ENCODE data around the gene UMAD1.

GRCh38 chr7:7653593-7654187 lies 13.1 kb downstream of the UMAD1 start:
- TF ChIP-seq POLR2A (IDR thresholded peaks at IDR 0.05; ENCODE audit: low read length) (no peak), GATA1 (IDR thresholded peaks at IDR 0.05; ENCODE audit: low read depth, low read length) (no peak)
